OCI-LY7 (cell line): ENCODE results near the gene LZTS2. TPM values are rescaled to one million over a fixed set of nuclear protein-coding genes. Genes with fewer than 3 reads are reported as not detected.

Experiments used
- BruUV-seq: library from RNA; stranded (reverse); fragments of 400-500 nt; replicated peaks from 2 replicates; lab custom pipeline; 2021; lab: Mats Ljungman, UMichigan
- CTCF ChIA-PET: fragments of 300-600 bp; sonication (Branson Sonifier 250); formaldehyde crosslinking; loops from one replicate; lab custom pipeline; 2022; ENCODE audit warnings: antibody characterized with exemption; ENCODE audit not compliant: unreplicated experiment; lab: Charles Lee
- POLR2A ChIA-PET: fragments of 300-600 bp; sonication (Branson Sonifier 250); formaldehyde crosslinking; loops from one replicate; lab custom pipeline; 2022; ENCODE audit warnings: antibody characterized with exemption; lab: Charles Lee
- DNase-seq: peaks from one replicate; pipeline ENCODE4 v3.0.0-alpha.2; 2015; ENCODE audit warnings: low spot score
- H2AFZ ChIP-seq: fragments of 200-600 bp; sonication (generic), shearing (Covaris generic); 2 replicates; pipeline ENCODE4 v1.6.1; 2014; ENCODE audit warnings: mild to moderate bottlenecking, antibody characterized with exemption, low read length, moderate library complexity
- H3K27ac ChIP-seq: fragments of 200-600 bp; sonication (generic); 2 replicates; pipeline ENCODE4 v1.5.1; 2014; ENCODE audit warnings: mixed run types, low read depth, mild to moderate bottlenecking, moderate library complexity, low read length, inconsistent platforms; ENCODE audit not compliant: poor library complexity, severe bottlenecking
- H3K36me3 ChIP-seq: fragments of 200-600 bp; sonication (generic); 2 replicates; pipeline ENCODE4 v1.6.1; 2014; ENCODE audit warnings: mild to moderate bottlenecking, antibody characterized with exemption, low read length, moderate library complexity, mixed read lengths; ENCODE audit not compliant: insufficient read depth
- H3K4me1 ChIP-seq: fragments of 200-600 bp; sonication (generic); 2 replicates; pipeline ENCODE4 v1.5.1; 2014; ENCODE audit warnings: mild to moderate bottlenecking, low read length; ENCODE audit not compliant: insufficient read depth, poor library complexity, severe bottlenecking
- H3K4me2 ChIP-seq: fragments of 200-600 bp; sonication (generic); 2 replicates; pipeline ENCODE4 v1.6.1; 2014; ENCODE audit warnings: mild to moderate bottlenecking, low read length
- H3K4me3 ChIP-seq: fragments of 200-600 bp; sonication (generic); 2 replicates; pipeline ENCODE4 v1.5.1; 2014; ENCODE audit warnings: mild to moderate bottlenecking, low read depth, low read length; ENCODE audit not compliant: poor library complexity, severe bottlenecking
- H3K79me2 ChIP-seq: fragments of 200-600 bp; sonication (generic); 2 replicates; pipeline ENCODE4 v1.6.1; 2016; ENCODE audit warnings: low read depth, mild to moderate bottlenecking, low read length, moderate library complexity, mixed read lengths; ENCODE audit not compliant: insufficient read depth
- H3K9me2 ChIP-seq: fragments of 200-600 bp; sonication (generic); 2 replicates; pipeline ENCODE4 v1.6.1; 2016; ENCODE audit warnings: mild to moderate bottlenecking, low read length, mixed read lengths; ENCODE audit not compliant: insufficient read depth
- H3K9me3 ChIP-seq: fragments of 200-600 bp; sonication (generic); 2 replicates; pipeline ENCODE4 v1.6.1; 2014; ENCODE audit warnings: mild to moderate bottlenecking, mixed run types, low read length, mixed read lengths
- H4K20me1 ChIP-seq: fragments of 200-600 bp; sonication (generic); 2 replicates; pipeline ENCODE4 v1.6.1; 2014; ENCODE audit warnings: mild to moderate bottlenecking, antibody characterized with exemption, low read length, moderate library complexity, mixed read lengths; ENCODE audit not compliant: insufficient read depth
- EZH2phosphoT487 ChIP-seq: fragments of 200-600 bp; sonication (generic); IDR thresholded peaks from 2 replicates; pipeline ENCODE4 v1.6.1; 2018; ENCODE audit warnings: low read depth, borderline replicate concordance, mild to moderate bottlenecking, mixed run types, antibody characterized with exemption, low read length, moderate library complexity, mixed read lengths
- intact Hi-C: fragments of 100-400 bp; cut with micrococcal nuclease; formaldehyde crosslinking; loops from one replicate; pipeline ENCODE4 v1.10.0; 2022; ENCODE audit not compliant: unreplicated experiment
- total RNA-seq, 2 experiments: library from RNA; depleted of rRNA in 1 of 2; stranded (reverse); fragments of >200 nt in 1 of 2; shearing (Covaris generic) in 1 of 2; gene quantifications; 2 replicates each; pipeline ENCODE4 v1.2.3, GENCODE V29; 2014 to 2022
- TF ChIP-seq, protein P1 (sequence below): fragments of 200-600 bp; sonication (generic); conservative IDR thresholded peaks from 2 replicates; pipeline ENCODE4 v1.5.1; 2014; ENCODE audit warnings: mild to moderate bottlenecking, antibody characterized with exemption, low read length, moderate library complexity, mixed read lengths

The LZTS2 gene
- total RNA-seq, 2 experiments from 2014 or later: 13.6 to 20.3 TPM

DNA sequence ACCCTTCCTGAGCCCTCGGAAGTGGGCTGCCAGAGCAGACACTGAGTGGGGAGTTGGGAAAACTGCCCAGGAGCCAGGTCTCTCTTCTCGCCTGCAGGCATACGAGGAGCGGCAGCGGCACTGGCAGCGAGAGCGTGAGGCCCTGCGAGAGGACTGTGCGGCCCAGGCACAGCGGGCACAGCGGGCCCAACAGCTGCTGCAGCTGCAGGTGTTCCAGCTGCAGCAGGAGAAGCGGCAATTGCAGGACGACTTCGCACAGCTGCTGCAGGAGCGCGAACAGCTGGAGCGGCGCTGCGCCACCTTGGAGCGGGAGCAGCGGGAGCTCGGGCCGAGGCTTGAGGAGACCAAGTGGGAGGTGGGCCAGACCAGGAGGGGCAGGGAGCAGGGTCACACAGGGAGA, 5.8 kb downstream of the LZTS2 start:
- H3K36me3 ChIP-seq: no peaks in the 10 kb centered on the region
- no peak overlapping the region for H3K4me3 ChIP-seq
- ChIA-PET CTCF (interaction anchor here (2.4 kb wide), 1 partner anchor 9 kb away, joined by 6 read pairs; no protein-coding TSS in a partner anchor), POLR2A (interaction anchor here (0.5 kb wide), 1 partner anchor 1825 kb away, joined by 3 read pairs; no protein-coding TSS in a partner anchor)
- H3K9me2 ChIP-seq: no peaks in the 10 kb centered on the region
- TF ChIP-seq, protein P1, sequence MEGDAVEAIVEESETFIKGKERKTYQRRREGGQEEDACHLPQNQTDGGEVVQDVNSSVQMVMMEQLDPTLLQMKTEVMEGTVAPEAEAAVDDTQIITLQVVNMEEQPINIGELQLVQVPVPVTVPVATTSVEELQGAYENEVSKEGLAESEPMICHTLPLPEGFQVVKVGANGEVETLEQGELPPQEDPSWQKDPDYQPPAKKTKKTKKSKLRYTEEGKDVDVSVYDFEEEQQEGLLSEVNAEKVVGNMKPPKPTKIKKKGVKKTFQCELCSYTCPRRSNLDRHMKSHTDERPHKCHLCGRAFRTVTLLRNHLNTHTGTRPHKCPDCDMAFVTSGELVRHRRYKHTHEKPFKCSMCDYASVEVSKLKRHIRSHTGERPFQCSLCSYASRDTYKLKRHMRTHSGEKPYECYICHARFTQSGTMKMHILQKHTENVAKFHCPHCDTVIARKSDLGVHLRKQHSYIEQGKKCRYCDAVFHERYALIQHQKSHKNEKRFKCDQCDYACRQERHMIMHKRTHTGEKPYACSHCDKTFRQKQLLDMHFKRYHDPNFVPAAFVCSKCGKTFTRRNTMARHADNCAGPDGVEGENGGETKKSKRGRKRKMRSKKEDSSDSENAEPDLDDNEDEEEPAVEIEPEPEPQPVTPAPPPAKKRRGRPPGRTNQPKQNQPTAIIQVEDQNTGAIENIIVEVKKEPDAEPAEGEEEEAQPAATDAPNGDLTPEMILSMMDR: no peak
- TF ChIP-seq EZH2phosphoT487: no peak
- intact Hi-C loops: no loop called here
- H3K4me1 ChIP-seq: no peaks in the 10 kb centered on the region
- BruUV-seq: no TSS peak
- DNase-seq: no peak
- no peak overlapping the region for H3K4me2 ChIP-seq
- no peak overlapping the region for H2AFZ ChIP-seq
- no peaks in the 10 kb centered on the region for H3K79me2 ChIP-seq
- no peaks in the 10 kb centered on the region for H4K20me1 ChIP-seq
- H3K9me3 ChIP-seq: no peaks in the 10 kb centered on the region
- no peak overlapping the region for H3K27ac ChIP-seq

DNA sequence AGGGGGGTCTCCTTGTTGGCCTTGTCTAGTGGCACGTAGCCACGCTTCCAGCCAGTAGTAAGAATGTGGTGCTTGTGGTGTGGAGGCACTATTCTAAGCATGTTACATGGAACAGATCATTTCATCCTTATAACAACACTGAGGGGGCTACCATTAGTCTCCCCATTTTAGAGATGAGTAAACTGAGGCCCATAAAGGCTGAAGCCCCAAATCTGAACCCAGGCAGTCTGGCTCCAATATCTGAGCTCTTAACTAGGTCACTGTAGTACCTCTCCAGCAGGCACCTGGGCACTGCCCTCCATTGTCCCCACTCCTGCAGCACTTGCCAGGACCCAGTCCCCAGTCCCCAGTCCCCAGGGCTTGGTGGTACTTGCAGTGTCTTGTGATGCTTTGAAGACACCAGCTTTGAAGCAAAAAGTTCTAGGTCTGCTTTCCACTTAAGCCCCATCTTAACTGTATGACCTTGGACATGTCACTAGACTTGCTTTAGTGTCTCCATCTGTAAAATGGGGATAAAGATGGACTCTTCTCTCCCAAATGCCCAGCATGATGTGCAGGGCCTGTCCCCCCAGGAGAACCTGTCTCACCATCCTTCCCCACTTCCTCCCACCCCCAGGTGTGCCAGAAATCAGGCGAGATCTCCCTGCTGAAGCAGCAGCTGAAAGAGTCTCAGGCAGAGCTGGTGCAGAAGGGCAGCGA, 6.4 kb downstream of the LZTS2 start:
- Histone ChIP-seq H3K4me2 (no peak overlapping the region), H4K20me1 (no peaks in the 10 kb centered on the region), H3K9me3 (no peaks in the 10 kb centered on the region), H2AFZ (no peak overlapping the region), H3K79me2 (no peaks in the 10 kb centered on the region), H3K36me3 (no peaks in the 10 kb centered on the region), H3K4me1 (no peaks in the 10 kb centered on the region), H3K4me3 (no peak overlapping the region), H3K9me2 (no peaks in the 10 kb centered on the region), H3K27ac (no peak overlapping the region)
- ChIA-PET CTCF (interaction anchor here (2.4 kb wide), 1 partner anchor 8 kb away, joined by 6 read pairs; no protein-coding TSS in a partner anchor), POLR2A (interaction anchor here (0.5 kb wide), 1 partner anchor 1824 kb away, joined by 3 read pairs; no protein-coding TSS in a partner anchor)
- no peak for TF ChIP-seq EZH2phosphoT487
- TF ChIP-seq, protein P1: no peak
- no peak for DNase-seq
- intact Hi-C loops: no loop called here
- no TSS peak for BruUV-seq

DNA sequence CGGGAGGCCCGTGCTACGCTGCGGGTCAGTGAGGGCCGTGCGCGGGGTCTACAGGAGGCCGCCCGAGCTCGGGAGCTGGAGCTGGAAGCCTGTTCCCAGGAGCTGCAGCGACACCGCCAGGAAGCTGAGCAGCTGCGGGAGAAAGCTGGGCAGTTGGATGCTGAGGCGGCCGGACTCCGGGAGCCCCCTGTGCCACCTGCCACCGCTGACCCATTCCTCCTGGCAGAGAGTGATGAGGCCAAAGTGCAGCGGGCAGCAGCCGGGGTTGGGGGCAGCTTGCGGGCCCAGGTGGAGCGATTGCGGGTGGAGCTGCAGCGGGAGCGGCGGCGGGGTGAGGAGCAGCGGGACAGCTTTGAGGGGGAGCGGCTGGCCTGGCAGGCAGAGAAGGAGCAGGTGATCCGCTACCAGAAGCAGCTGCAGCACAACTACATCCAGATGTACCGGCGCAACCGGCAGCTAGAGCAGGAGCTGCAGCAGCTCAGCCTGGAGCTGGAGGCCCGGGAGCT, 7.0 kb downstream of the LZTS2 start:
- H3K4me2 ChIP-seq: no peak overlapping the region
- no peaks in the 10 kb centered on the region for H4K20me1 ChIP-seq
- intact Hi-C loops: no loop called here
- no peak overlapping the region for H3K27ac ChIP-seq
- no peak overlapping the region for H3K4me3 ChIP-seq
- H3K9me2 ChIP-seq: no peaks in the 10 kb centered on the region
- DNase-seq: no peak
- H3K36me3 ChIP-seq: no peaks in the 10 kb centered on the region
- CTCF ChIA-PET: no interaction called here
- POLR2A ChIA-PET: no interaction called here
- H3K9me3 ChIP-seq: no peaks in the 10 kb centered on the region
- H3K79me2 ChIP-seq: no peaks in the 10 kb centered on the region
- TF ChIP-seq, protein P1: no peak
- no peak for TF ChIP-seq EZH2phosphoT487
- no peaks in the 10 kb centered on the region for H3K4me1 ChIP-seq
- no TSS peak for BruUV-seq
- no peak overlapping the region for H2AFZ ChIP-seq
